ENCODE data around the gene SRSF11.

- no peak for TF ChIP-seq CTCF (IDR thresholded peaks at IDR 0.05)
- no peak for TF ChIP-seq EZH2 (IDR thresholded peaks at IDR 0.05)
Measured at GRCh38 chr1:70299472-70299871, 78.3 kb downstream of the SRSF11 start.

All from neural progenitor cell (in vitro differentiated cells).